ENCODE results near the gene JUP.

JUP gene

DNA sequence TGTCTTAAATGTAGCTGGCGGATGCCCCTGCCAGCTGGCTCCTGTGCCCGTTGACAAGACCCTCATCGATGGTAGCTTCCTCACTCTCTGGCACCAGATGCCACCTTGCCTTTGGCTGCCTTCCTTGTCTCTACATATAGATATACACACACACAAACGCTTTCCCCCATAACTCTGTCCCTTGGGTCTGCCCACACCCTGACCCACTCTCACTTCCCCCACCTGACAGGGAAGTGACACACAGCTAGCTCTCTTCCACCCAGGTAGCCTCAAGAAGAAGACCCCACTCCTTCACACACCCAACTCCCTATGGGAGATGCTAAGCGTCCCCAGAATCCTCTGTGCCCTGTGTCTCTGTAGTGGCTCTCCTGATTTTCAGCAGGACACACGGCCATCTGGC is 25.6 kb downstream of the JUP start:
- TF ChIP-seq, protein P1, sequence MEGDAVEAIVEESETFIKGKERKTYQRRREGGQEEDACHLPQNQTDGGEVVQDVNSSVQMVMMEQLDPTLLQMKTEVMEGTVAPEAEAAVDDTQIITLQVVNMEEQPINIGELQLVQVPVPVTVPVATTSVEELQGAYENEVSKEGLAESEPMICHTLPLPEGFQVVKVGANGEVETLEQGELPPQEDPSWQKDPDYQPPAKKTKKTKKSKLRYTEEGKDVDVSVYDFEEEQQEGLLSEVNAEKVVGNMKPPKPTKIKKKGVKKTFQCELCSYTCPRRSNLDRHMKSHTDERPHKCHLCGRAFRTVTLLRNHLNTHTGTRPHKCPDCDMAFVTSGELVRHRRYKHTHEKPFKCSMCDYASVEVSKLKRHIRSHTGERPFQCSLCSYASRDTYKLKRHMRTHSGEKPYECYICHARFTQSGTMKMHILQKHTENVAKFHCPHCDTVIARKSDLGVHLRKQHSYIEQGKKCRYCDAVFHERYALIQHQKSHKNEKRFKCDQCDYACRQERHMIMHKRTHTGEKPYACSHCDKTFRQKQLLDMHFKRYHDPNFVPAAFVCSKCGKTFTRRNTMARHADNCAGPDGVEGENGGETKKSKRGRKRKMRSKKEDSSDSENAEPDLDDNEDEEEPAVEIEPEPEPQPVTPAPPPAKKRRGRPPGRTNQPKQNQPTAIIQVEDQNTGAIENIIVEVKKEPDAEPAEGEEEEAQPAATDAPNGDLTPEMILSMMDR (IDR thresholded peaks at IDR 0.05; ENCODE audit: extremely low read depth, missing control alignments): no peak
- DNase-seq (ENCODE audit: low spot score): no peak

DNA sequence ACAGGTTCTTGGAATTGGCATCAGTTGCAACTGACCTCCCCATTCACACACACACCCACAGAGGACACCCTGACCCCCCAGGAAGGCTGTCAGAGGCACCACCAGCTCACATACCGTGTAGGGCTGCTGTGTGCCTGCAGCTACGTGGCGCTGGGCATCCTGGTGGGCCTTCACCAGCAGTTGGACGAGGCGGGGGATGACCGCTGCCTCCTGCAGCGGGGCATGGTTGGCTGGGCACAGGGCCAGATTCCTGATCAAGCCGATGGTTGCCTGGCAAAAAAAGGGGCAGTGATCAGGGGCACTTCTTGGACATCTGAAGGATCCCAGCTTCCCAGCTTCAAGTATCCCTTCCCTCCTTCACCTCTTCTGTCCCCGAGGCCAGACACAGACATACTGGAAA is 27.9 kb downstream of the JUP start:
- TF ChIP-seq, protein P1 (IDR thresholded peaks at IDR 0.05; ENCODE audit: extremely low read depth, missing control alignments): no peak
- DNase-seq (ENCODE audit: low spot score): no peak

DNA sequence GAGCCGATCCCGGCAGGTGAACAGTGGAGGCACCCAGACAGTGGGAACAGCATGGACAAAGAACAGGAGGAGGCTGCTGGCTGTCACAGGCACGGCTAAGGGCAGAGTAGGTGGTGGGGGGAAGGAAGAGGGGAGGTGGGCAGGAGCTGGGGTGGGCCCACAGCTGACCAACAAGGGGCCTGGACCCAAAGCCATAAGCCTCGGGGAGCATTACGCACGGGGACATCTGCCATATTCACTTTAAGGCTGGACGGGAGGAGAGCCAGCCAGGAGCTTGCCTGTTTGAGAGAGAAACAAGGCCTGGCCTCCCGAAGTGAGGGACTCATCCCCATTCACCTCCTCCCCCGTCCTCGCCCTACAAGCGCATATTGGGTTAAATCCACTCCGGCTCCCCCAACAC is 32.4 kb downstream of the JUP start:
- DNase-seq (ENCODE audit: low spot score): no peak
- TF ChIP-seq, protein P1 (IDR thresholded peaks at IDR 0.05; ENCODE audit: extremely low read depth, missing control alignments): no peak

DNA sequence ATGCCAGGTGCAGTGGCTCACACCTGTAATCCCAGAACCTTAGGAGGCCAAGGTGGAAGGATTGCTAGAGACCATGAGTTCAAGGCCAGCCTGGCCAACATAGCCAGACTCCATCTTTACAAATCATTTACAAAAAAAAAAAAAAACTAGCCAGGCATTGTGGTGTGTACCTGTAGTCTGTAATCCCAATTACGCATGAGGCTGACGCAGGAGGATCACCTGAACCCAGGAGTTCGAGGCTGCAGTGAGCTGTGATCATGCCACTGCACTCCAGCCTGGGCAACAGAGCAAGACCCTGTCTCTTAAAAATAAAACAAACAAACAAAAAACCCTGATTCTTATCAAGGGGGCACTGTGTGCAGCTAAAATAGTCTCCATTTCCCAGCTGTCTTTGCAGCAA is 35.2 kb downstream of the JUP start:
- TF ChIP-seq, protein P1 (IDR thresholded peaks at IDR 0.05; ENCODE audit: extremely low read depth, missing control alignments): no peak
- no peak for DNase-seq (ENCODE audit: low spot score)

DNA sequence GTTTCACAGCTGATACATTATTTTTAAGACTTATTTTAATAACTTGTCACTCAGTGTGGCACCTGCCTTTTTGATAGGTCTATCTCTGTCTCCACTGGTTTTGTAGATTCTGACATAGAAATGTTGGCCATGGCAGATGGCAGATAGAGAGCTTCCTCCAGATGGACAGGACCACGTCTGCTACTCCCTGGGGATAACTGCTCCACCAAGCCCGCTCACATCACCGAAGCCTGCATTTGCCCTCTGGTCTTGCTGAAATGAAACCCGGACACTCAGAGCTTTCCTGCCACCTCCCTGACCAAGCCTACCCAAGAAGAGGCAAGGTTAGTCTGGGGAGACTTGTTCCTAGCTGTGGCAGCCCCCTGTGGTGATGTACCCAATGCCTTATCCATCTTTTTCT is 35.6 kb downstream of the JUP start:
- no peak for DNase-seq (ENCODE audit: low spot score)
- TF ChIP-seq, protein P1 (IDR thresholded peaks at IDR 0.05; ENCODE audit: extremely low read depth, missing control alignments): no peak

DNA sequence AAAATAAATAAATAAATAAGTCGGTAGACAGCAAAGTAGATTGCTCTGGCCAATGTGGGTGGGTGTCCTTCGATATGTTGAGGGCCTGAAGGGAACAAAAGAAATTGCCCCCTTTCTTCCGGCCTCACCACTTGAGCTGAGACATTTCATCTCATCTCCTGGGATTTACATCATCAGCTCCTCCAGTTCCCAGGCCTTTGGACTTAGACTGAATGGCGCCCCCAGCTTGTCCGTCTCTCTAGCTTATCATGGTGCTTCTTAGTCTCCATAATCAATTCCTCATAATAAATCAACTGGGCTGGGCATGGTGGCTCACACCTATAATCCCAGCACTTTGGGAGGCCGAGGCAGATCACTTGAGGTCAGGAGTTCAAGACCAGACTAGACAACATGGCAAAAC is 38.2 kb downstream of the JUP start:
- no peak for DNase-seq (ENCODE audit: low spot score)
- TF ChIP-seq, protein P1 (IDR thresholded peaks at IDR 0.05; ENCODE audit: extremely low read depth, missing control alignments): no peak

DNA sequence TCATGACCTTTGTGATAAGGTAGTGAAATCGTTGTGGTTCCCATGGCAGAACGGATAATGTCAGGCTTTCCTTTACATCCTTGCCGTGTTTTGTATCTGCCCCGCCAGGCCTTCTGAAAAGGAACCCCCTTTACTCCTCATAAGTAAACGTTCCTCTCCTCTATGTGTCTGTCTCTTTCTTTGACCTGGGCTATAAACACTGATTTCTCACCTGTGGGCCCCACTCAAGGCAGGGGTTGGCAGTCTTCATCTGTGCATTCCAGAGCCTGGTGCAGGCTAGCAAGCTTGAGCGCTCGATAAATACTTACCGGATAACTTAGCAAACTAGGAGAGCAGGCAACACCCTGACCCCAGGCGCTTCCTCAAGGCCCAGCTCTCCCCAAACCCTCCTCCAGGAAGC is 44.8 kb downstream of the JUP start:
- no peak for DNase-seq (ENCODE audit: low spot score)
- TF ChIP-seq, protein P1 (IDR thresholded peaks at IDR 0.05; ENCODE audit: extremely low read depth, missing control alignments): no peak
